Ascending aorta (tissue), 2 donors: ENCODE measurements around the gene NATD1. TPM values are rescaled to one million over a fixed set of nuclear protein-coding genes. Genes with fewer than 3 reads are reported as not detected.

Experiments used
- DNase-seq, 2 donors: peaks; one replicate each; pipeline ENCODE4 v3.0.0-alpha.2; 2019; ENCODE audit warnings: low spot score in 2 of 2
- H3K27ac ChIP-seq, 2 donors: fragments of 200-600 bp; sonication (generic); one replicate each; pipeline ENCODE4 v1.5.1; 2016 to 2017; ENCODE audit warnings: mild to moderate bottlenecking in 1 of 2
- H3K27me3 ChIP-seq: fragments of 200-600 bp; sonication (generic); one replicate; pipeline ENCODE4 v1.5.1; 2017
- H3K36me3 ChIP-seq, 2 donors: fragments of 200-600 bp; sonication (generic); one replicate each; pipeline ENCODE4 v1.5.1; 2016
- H3K4me1 ChIP-seq, 2 donors: fragments of 200-600 bp; sonication (generic); one replicate each; pipeline ENCODE4 v1.5.1; 2016 to 2017; ENCODE audit warnings: mild to moderate bottlenecking in 1 of 2
- H3K4me3 ChIP-seq, 2 donors: fragments of 200-600 bp; sonication (generic); one replicate each; pipeline ENCODE4 v1.5.1; 2016 to 2017; ENCODE audit warnings: mild to moderate bottlenecking in 1 of 2
- H3K9me3 ChIP-seq, 2 donors: fragments of 200-600 bp; sonication (generic); one replicate each; pipeline ENCODE4 v1.5.1; 2016
- CTCF ChIP-seq, 3 experiments: fragments of 200-600 bp in 2 of 3; fragments of 450-650 bp in 1 of 3; sonication (generic) in 2 of 3; IDR thresholded peaks; one replicate each; pipeline ENCODE4 v1.5.1; 2016 to 2019; ENCODE audit warnings: antibody characterized with exemption in 3 of 3, mild to moderate bottlenecking in 1 of 3, moderate library complexity in 1 of 3
- intact Hi-C: fragments of 100-400 bp; cut with DNase I; formaldehyde crosslinking; loops from one replicate; pipeline ENCODE4 v1.15.1; 2023
- total RNA-seq: library from RNA; depleted of rRNA; stranded (reverse); fragments of >200 nt; gene quantifications from one replicate; pipeline ENCODE4 v1.1.0, GENCODE V29; 2016

Gene NATD1
- total RNA-seq, 1 donor from 2014 or later: 13.4 TPM

GRCh38 chr17:21211825-21212479 is 41.3 kb downstream of the NATD1 start:
- Histone ChIP-seq H3K4me1 (peaks cover 8 to 34% of the 10 kb centered on the region in 2 donors), H3K27ac (no peak overlapping the region), H3K9me3 (no peaks in the 10 kb centered on the region), H3K27me3 (no peaks in the 10 kb centered on the region), H3K36me3 (peaks cover 17 to 22% of the 10 kb centered on the region in 2 donors), H3K4me3 (peak overlapping the region in 1 of 2 donors; percentile 96)
- TF ChIP-seq CTCF (IDR thresholded peaks at IDR 0.05): no peak
- no peak for DNase-seq
- intact Hi-C loops: no loop called here

GRCh38 chr17:21210411-21211076 is 42.7 kb downstream of the NATD1 start:
- H3K4me3 ChIP-seq: no peak overlapping the region

GRCh38 chr17:21209511-21210175 is 43.6 kb downstream of the NATD1 start:
- TF ChIP-seq CTCF (IDR thresholded peaks at IDR 0.05): no peak
- intact Hi-C loops: no loop called here
- no peak overlapping the region for H3K4me3 ChIP-seq
- H3K9me3 ChIP-seq: no peaks in the 10 kb centered on the region
- H3K36me3 ChIP-seq: peaks cover 17 to 22% of the 10 kb centered on the region in 2 donors
- no peak for DNase-seq
- H3K27ac ChIP-seq: no peak overlapping the region
- H3K27me3 ChIP-seq: no peaks in the 10 kb centered on the region
- peaks cover 8 to 35% of the 10 kb centered on the region in 2 donors for H3K4me1 ChIP-seq

More at GRCh38 chr17:21210411-21211076, 42.7 kb downstream of the NATD1 start:
- TF ChIP-seq CTCF (IDR thresholded peaks at IDR 0.05): no peak
- peaks cover 17 to 22% of the 10 kb centered on the region in 2 donors for H3K36me3 ChIP-seq
- H3K27me3 ChIP-seq: no peaks in the 10 kb centered on the region
- intact Hi-C loops: no loop called here
- peaks cover 8 to 34% of the 10 kb centered on the region in 2 donors for H3K4me1 ChIP-seq
- H3K27ac ChIP-seq: no peak overlapping the region
- no peaks in the 10 kb centered on the region for H3K9me3 ChIP-seq
- DNase-seq: no peak

GRCh38 chr17:21208352-21208751 is 44.9 kb downstream of the NATD1 start:
- no peak for DNase-seq
- Histone ChIP-seq H3K4me3 (no peak overlapping the region), H3K36me3 (peaks cover 17 to 22% of the 10 kb centered on the region in 2 donors), H3K27me3 (no peaks in the 10 kb centered on the region), H3K9me3 (no peaks in the 10 kb centered on the region), H3K27ac (no peak overlapping the region), H3K4me1 (peaks cover 8 to 42% of the 10 kb centered on the region in 2 donors)
- intact Hi-C loops: no loop called here
- TF ChIP-seq CTCF (IDR thresholded peaks at IDR 0.05): no peak

- H3K9me3 ChIP-seq: no peaks in the 10 kb centered on the region
Observed at GRCh38 chr17:21204935-21205334, 48.3 kb downstream of the NATD1 start.

More at GRCh38 chr17:21204935-21205334, 48.3 kb downstream of the NATD1 start:
- Histone ChIP-seq H3K27ac (no peak overlapping the region), H3K36me3 (peaks cover 10 to 14% of the 10 kb centered on the region in 2 donors), H3K4me3 (no peak overlapping the region), H3K4me1 (peaks cover 0 to 26% of the 10 kb centered on the region in 2 donors), H3K27me3 (no peaks in the 10 kb centered on the region)
- no peak for DNase-seq
- no peak for TF ChIP-seq CTCF (IDR thresholded peaks at IDR 0.05)
- intact Hi-C loops: no loop called here
